Cardiac muscle cell (in vitro differentiated cells and primary cell): ENCODE measurements around the gene ZNF594. TPM values are rescaled to one million over a fixed set of nuclear protein-coding genes. Genes with fewer than 3 reads are reported as not detected.

Experiments used
- DNase-seq, 2 donors: peaks; one replicate each; pipeline versions ENCODE4 v3.0.0 to v3.0.0-alpha.2; 2010 to 2017; ENCODE audit warnings: low read depth in 1 of 2, low spot score in 1 of 2
- H3K27ac ChIP-seq: fragments of 200-600 bp; sonication (generic); 2 replicates; pipeline ENCODE4 v1.5.1; 2016
- H3K27me3 ChIP-seq: fragments of 200-600 bp; sonication (generic); 2 replicates; pipeline ENCODE4 v1.6.0; 2016; ENCODE audit warnings: control low read depth
- H3K36me3 ChIP-seq: fragments of 200-600 bp; sonication (generic); 2 replicates; pipeline ENCODE4 v1.5.1; 2016; ENCODE audit warnings: control low read depth
- H3K4me1 ChIP-seq: fragments of 200-600 bp; sonication (generic); 2 replicates; pipeline ENCODE4 v1.8.1; 2017; ENCODE audit warnings: low read depth, mild to moderate bottlenecking, mixed run types
- H3K4me3 ChIP-seq: fragments of 200-600 bp; sonication (generic); 2 replicates; pipeline ENCODE4 v1.5.1; 2016; ENCODE audit warnings: mild to moderate bottlenecking
- H3K9me3 ChIP-seq: fragments of 200-600 bp; sonication (generic); 2 replicates; pipeline ENCODE4 v1.5.1; 2017; ENCODE audit warnings: low read depth, mild to moderate bottlenecking, control low read depth
- polyA plus RNA-seq: library from polyadenylated mRNA; unstranded; fragments of >200 nt; fragmentation: Nextera tagmentation; extraction: Ambion mirVana; gene quantifications from 2 replicates; pipeline ENCODE4 v1.2.1, GENCODE V29; 2016
- total RNA-seq: library from RNA; depleted of rRNA; stranded (reverse); fragments of >200 nt; gene quantifications from 2 replicates; pipeline ENCODE4 v1.2.3, GENCODE V29; 2016
- TF ChIP-seq, protein P1 (sequence below): IDR thresholded peaks from 2 replicates; pipeline ENCODE4 v1.5.1; 2012; ENCODE audit warnings: low read depth, mild to moderate bottlenecking, low read length

The ZNF594 gene
- total and polyA plus RNA-seq, 2 experiments from 2014 or later, result 13.6 to 30.6 TPM

GRCh38 chr17:5194346-5194745 lies 2.7 kb upstream of the ZNF594 start:
- peaks cover 3% of the 10 kb centered on the region for H3K4me1 ChIP-seq
- H3K27ac ChIP-seq, result no peak overlapping the region
- H3K9me3 ChIP-seq, result no peaks in the 10 kb centered on the region
- H3K27me3 ChIP-seq, result no peaks in the 10 kb centered on the region
- TF ChIP-seq, protein P1, sequence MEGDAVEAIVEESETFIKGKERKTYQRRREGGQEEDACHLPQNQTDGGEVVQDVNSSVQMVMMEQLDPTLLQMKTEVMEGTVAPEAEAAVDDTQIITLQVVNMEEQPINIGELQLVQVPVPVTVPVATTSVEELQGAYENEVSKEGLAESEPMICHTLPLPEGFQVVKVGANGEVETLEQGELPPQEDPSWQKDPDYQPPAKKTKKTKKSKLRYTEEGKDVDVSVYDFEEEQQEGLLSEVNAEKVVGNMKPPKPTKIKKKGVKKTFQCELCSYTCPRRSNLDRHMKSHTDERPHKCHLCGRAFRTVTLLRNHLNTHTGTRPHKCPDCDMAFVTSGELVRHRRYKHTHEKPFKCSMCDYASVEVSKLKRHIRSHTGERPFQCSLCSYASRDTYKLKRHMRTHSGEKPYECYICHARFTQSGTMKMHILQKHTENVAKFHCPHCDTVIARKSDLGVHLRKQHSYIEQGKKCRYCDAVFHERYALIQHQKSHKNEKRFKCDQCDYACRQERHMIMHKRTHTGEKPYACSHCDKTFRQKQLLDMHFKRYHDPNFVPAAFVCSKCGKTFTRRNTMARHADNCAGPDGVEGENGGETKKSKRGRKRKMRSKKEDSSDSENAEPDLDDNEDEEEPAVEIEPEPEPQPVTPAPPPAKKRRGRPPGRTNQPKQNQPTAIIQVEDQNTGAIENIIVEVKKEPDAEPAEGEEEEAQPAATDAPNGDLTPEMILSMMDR, result no peak
- H3K4me3 ChIP-seq, result no peak overlapping the region
- no peak for DNase-seq
- peaks cover 3% of the 10 kb centered on the region for H3K36me3 ChIP-seq

- peaks cover 13% of the 10 kb centered on the region for H3K9me3 ChIP-seq
- H3K27me3 ChIP-seq, result no peaks in the 10 kb centered on the region
- H3K4me1 ChIP-seq, result no peaks in the 10 kb centered on the region
- TF ChIP-seq, protein P1, result no peak
- H3K36me3 ChIP-seq, result peaks cover 10% of the 10 kb centered on the region
- DNase-seq, result no peak
- H3K27ac ChIP-seq, result no peak overlapping the region
- no peak overlapping the region for H3K4me3 ChIP-seq
These were observed 7.4 kb downstream of the ZNF594 start for GRCh38 chr17:5184288-5184687.

GRCh38 chr17:5183410-5183793 lies 8.3 kb downstream of the ZNF594 start:
- H3K36me3 ChIP-seq, result peaks cover 10% of the 10 kb centered on the region
- no peaks in the 10 kb centered on the region for H3K27me3 ChIP-seq
- peaks cover 13% of the 10 kb centered on the region for H3K9me3 ChIP-seq
- no peak overlapping the region for H3K27ac ChIP-seq
- H3K4me3 ChIP-seq, result no peak overlapping the region
- DNase-seq, result no peak
- no peaks in the 10 kb centered on the region for H3K4me1 ChIP-seq
- TF ChIP-seq, protein P1, result no peak

GRCh38 chr17:5182597-5183409 lies 8.9 kb downstream of the ZNF594 start:
- Histone ChIP-seq H3K4me1 (no peaks in the 10 kb centered on the region), H3K9me3 (peaks cover 13% of the 10 kb centered on the region), H3K4me3 (no peak overlapping the region), H3K27ac (no peak overlapping the region), H3K36me3 (peaks cover 10% of the 10 kb centered on the region), H3K27me3 (no peaks in the 10 kb centered on the region)
- TF ChIP-seq, protein P1, result no peak
- DNase-seq, result no peak

DNA sequence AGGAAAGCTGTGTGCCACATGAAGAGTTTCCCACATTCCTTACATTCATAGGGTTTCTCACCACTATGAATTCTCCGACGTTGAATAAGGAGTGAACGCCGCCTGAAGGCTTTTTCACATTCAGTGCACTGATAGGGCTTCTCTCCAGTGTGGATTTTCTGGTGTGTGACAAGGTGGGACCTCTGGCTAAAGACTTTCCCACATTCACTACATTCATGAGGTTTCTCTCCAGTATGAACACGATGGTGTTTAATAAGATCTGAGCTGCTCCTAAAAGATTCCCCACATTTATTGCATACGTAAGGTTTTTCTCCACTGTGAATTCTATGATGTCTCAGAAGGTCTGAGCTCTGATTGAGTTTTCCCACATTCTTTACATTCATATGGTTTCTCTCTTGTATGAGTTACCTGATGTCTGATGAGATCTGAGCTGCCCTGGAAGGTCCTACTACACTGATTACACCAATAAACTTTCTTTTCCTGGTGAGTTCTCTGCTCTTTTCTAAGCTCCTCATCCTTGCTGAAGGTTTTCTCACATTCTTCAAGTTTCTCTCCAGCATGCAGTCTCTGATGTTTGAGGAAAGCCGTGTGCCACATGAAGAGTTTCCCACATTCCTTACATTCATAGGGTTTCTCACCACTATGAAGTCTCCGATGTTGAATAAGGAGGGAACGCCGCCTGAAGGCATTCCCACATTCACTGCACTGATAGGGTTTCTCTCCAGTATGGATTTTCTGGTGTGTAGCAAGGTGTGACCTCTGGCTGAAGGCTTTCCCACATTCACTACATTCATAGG lies 10.0 kb downstream of the ZNF594 start:
- TF ChIP-seq, protein P1, result no peak
- no peak for DNase-seq
- no peaks in the 10 kb centered on the region for H3K4me1 ChIP-seq
- H3K4me3 ChIP-seq, result no peak overlapping the region
- H3K27me3 ChIP-seq, result no peaks in the 10 kb centered on the region
- no peak overlapping the region for H3K27ac ChIP-seq
- H3K9me3 ChIP-seq, result peaks cover 13% of the 10 kb centered on the region
- H3K36me3 ChIP-seq, result peaks cover 10% of the 10 kb centered on the region
